GM23248 (cell line): Measurements from ENCODE around the gene MID1.

Source experiments
- EZH2 ChIP-seq: fragments of 200-600 bp; sonication (generic); IDR thresholded peaks from 2 replicates; pipeline ENCODE4 v1.6.1; 2018; ENCODE audit warnings: antibody characterized with exemption, mild to moderate bottlenecking; ENCODE audit not compliant: insufficient read depth, poor library complexity, severe bottlenecking
- EZH2phosphoT487 ChIP-seq: fragments of 200-600 bp; sonication (generic); IDR thresholded peaks from 2 replicates; pipeline ENCODE4 v1.6.1; 2018; ENCODE audit warnings: antibody characterized with exemption, moderate library complexity, mild to moderate bottlenecking, low read depth; ENCODE audit not compliant: insufficient read depth

GRCh38 chrX:10549280-10549679 lies 71.1 kb downstream of the MID1 start:
- no peak for TF ChIP-seq EZH2phosphoT487
- no peak for TF ChIP-seq EZH2
